ENCODE results near the gene PABPN1. TPM values are rescaled to one million over a fixed set of nuclear protein-coding genes. Genes with fewer than 3 reads are reported as not detected.
A peak's percentile ranks its signal among the peaks of the same experiment; 100 is the strongest.

Gene PABPN1
- total and polyA plus RNA-seq, 2 of the 13 experiments (the other 11 are each of a cell fraction or from before 2014, with no cell fraction given), result 233 to 524 TPM

DNA sequence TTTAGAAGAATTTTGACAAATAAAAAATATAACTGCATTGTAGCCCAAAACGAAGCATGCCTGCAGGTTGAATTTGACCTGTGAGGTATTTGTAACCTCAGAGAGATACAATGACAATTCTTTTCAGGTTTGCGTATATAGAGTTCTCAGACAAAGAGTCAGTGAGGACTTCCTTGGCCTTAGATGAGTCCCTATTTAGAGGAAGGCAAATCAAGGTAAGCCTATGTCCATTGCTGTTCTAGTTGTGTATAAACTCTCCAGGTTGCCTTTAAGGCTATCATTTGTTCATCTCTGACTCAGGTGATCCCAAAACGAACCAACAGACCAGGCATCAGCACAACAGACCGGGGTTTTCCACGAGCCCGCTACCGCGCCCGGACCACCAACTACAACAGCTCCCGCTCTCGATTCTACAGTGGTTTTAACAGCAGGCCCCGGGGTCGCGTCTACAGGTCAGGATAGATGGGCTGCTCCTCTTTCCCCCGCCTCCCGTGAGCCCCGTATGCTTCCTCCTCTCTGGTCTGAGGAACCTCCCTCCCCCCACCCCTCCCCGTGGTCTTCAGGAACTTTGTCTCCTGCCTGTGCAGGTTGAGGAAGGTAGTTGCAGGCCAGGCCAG, 2.7 kb downstream of the PABPN1 start:
- Histone ChIP-seq H4K20me1 (ENCODE audit: insufficient read depth, low read length) (peaks cover 11% of the 10 kb centered on the region; the same call in 1 of the 2 replicates), H3K27me3 (ENCODE audit: control insufficient read depth in 1 of 2, insufficient read depth in 2 of 2, low read length in 2 of 2) (peaks cover 0 to 6% of the 10 kb centered on the region in 2 experiments; a peak in 2 of 5 replicates), H2AFZ (ENCODE audit: low read length) (no peak overlapping the region), H3K27ac (ENCODE audit: extremely low read length, insufficient read depth, low read length) (no peak overlapping the region), H3K4me1 (ENCODE audit: insufficient read depth, low read length) (peaks cover 42% of the 10 kb centered on the region), H3K4me3 (replicated peaks in 1 of 3; ENCODE audit: insufficient read depth in 1 of 3, low read depth in 2 of 3, low read length in 3 of 3) (no peak overlapping the region), H3K36me3 (replicated peaks in 1 of 2; ENCODE audit: control insufficient read depth in 1 of 2, insufficient read depth in 2 of 2, low read length in 2 of 2) (peaks cover 18 to 36% of the 10 kb centered on the region in 2 experiments), H3K4me2 (ENCODE audit: low read depth, low read length) (0 out of 2 replicates have a peak overlapping the region, but pooled peaks have one; percentile 0), H3K79me2 (ENCODE audit: insufficient read depth, low read length) (peaks cover 23% of the 10 kb centered on the region), H3K9ac (ENCODE audit: insufficient read depth, low read depth, low read length) (no peak overlapping the region), H3K9me3 (ENCODE audit: low read length) (no peaks in the 10 kb centered on the region)
- in situ Hi-C loops (cut with HindIII; ENCODE audit: extremely low pct_ligation_motif_present, low pct_unique_long_range_greater_than_20kb), result loop anchor here (5.0 to 25.0 kb wide), 2 partner anchors 233 to 813 kb away; partner anchors contain the start of genes EMC9, FITM1, PSME1 and PSME2
- WGBS (ENCODE audit: low lambda C conversion rate), result 96% methylated on average over 18 of the region's 18 CpGs
- ATAC-seq (no peak), FAIRE-seq (no peak), DNase-seq (ENCODE audit: low spot score) (no peak)
- CTCF ChIA-PET (ENCODE audit: low intra/inter-chr PET ratio, low total read pairs), result no interaction called here
- no TSS peak for BruUV-seq (replicated peaks)
- intact Hi-C loops (cut with micrococcal nuclease; ENCODE audit: unreplicated experiment), result loop anchor here (2.0 kb wide), 1 partner anchor 233 kb away; the partner anchor contains the start of gene THTPA
- POLR2A ChIA-PET, result interaction anchor here (1.6 to 13.2 kb wide), 3 partner anchors 19 to 229 kb away, joined by 5 to 1053 read pairs (median 165); partner anchors contain the start of genes ACIN1, BCL2L2, C14orf119 and HOMEZ
- TF ChIP-seq, protein P1, sequence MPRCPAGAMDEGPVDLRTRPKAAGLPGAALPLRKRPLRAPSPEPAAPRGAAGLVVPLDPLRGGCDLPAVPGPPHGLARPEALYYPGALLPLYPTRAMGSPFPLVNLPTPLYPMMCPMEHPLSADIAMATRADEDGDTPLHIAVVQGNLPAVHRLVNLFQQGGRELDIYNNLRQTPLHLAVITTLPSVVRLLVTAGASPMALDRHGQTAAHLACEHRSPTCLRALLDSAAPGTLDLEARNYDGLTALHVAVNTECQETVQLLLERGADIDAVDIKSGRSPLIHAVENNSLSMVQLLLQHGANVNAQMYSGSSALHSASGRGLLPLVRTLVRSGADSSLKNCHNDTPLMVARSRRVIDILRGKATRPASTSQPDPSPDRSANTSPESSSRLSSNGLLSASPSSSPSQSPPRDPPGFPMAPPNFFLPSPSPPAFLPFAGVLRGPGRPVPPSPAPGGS (CRISPR knock-in tag; IDR thresholded peaks at IDR 0.05), result 0 out of 2 replicates have a peak, but pooled peaks have one; percentile 16
- 0 out of 2 replicates have a peak, but pooled peaks have one; percentile 9 for TF ChIP-seq ZNF430 (CRISPR knock-in tag; IDR thresholded peaks at IDR 0.05)
- no peak for TF ChIP-seq ZNF790 (CRISPR knock-in tag; IDR thresholded peaks at IDR 0.05; ENCODE audit: borderline replicate concordance)
- TF ChIP-seq NR2C2 (CRISPR knock-in tag; IDR thresholded peaks at IDR 0.05; ENCODE audit: borderline replicate concordance), result no peak
- no peak for TF ChIP-seq NFE2 (CRISPR knock-in tag; IDR thresholded peaks at IDR 0.05)
- no peak for TF ChIP-seq ATF1 (CRISPR knock-in tag; IDR thresholded peaks at IDR 0.05)
- TF ChIP-seq ZNF816 (CRISPR knock-in tag; IDR thresholded peaks at IDR 0.05; ENCODE audit: borderline replicate concordance), result 0 out of 2 replicates have a peak, but pooled peaks have one; percentile 2
- TF ChIP-seq, protein P2, sequence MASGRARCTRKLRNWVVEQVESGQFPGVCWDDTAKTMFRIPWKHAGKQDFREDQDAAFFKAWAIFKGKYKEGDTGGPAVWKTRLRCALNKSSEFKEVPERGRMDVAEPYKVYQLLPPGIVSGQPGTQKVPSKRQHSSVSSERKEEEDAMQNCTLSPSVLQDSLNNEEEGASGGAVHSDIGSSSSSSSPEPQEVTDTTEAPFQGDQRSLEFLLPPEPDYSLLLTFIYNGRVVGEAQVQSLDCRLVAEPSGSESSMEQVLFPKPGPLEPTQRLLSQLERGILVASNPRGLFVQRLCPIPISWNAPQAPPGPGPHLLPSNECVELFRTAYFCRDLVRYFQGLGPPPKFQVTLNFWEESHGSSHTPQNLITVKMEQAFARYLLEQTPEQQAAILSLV (CRISPR knock-in tag; IDR thresholded peaks at IDR 0.05; ENCODE audit: borderline replicate concordance), result no peak
- TF ChIP-seq ZNF891 (CRISPR knock-in tag; IDR thresholded peaks at IDR 0.05), result no peak
- no peak for TF ChIP-seq ARHGAP35 (CRISPR knock-in tag; IDR thresholded peaks at IDR 0.05; ENCODE audit: borderline replicate concordance)
- TF ChIP-seq, protein P3, sequence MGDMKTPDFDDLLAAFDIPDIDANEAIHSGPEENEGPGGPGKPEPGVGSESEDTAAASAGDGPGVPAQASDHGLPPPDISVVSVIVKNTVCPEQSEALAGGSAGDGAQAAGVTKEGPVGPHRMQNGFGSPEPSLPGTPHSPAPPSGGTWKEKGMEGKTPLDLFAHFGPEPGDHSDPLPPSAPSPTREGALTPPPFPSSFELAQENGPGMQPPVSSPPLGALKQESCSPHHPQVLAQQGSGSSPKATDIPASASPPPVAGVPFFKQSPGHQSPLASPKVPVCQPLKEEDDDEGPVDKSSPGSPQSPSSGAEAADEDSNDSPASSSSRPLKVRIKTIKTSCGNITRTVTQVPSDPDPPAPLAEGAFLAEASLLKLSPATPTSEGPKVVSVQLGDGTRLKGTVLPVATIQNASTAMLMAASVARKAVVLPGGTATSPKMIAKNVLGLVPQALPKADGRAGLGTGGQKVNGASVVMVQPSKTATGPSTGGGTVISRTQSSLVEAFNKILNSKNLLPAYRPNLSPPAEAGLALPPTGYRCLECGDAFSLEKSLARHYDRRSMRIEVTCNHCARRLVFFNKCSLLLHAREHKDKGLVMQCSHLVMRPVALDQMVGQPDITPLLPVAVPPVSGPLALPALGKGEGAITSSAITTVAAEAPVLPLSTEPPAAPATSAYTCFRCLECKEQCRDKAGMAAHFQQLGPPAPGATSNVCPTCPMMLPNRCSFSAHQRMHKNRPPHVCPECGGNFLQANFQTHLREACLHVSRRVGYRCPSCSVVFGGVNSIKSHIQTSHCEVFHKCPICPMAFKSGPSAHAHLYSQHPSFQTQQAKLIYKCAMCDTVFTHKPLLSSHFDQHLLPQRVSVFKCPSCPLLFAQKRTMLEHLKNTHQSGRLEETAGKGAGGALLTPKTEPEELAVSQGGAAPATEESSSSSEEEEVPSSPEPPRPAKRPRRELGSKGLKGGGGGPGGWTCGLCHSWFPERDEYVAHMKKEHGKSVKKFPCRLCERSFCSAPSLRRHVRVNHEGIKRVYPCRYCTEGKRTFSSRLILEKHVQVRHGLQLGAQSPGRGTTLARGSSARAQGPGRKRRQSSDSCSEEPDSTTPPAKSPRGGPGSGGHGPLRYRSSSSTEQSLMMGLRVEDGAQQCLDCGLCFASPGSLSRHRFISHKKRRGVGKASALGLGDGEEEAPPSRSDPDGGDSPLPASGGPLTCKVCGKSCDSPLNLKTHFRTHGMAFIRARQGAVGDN (CRISPR knock-in tag; IDR thresholded peaks at IDR 0.05), result peak; percentile 28
- TF ChIP-seq ZNF768 (CRISPR knock-in tag; IDR thresholded peaks at IDR 0.05), result peak; percentile 39; the same call in 1 of the 2 replicates
- 0 out of 2 replicates have a peak, but pooled peaks have one; percentile 49 for TF ChIP-seq REXO4 (CRISPR knock-in tag; IDR thresholded peaks at IDR 0.05; ENCODE audit: borderline replicate concordance)
- no peak for TF ChIP-seq ZNF530 (CRISPR knock-in tag; IDR thresholded peaks at IDR 0.05; ENCODE audit: low read depth)
- peak; percentile 48; the same call in 1 of the 2 replicates for TF ChIP-seq ZNF253 (CRISPR knock-in tag; IDR thresholded peaks at IDR 0.05; ENCODE audit: borderline replicate concordance)
